Nucleus accumbens (tissue), 56 donors: Measurements from ENCODE around the gene USP24.

Experiments used
- DNase-seq, 56 donors: peaks; one replicate each; lab custom pipeline; 2025; lab: John Stamatoyannopoulos, UW

The USP24 gene, protein sequence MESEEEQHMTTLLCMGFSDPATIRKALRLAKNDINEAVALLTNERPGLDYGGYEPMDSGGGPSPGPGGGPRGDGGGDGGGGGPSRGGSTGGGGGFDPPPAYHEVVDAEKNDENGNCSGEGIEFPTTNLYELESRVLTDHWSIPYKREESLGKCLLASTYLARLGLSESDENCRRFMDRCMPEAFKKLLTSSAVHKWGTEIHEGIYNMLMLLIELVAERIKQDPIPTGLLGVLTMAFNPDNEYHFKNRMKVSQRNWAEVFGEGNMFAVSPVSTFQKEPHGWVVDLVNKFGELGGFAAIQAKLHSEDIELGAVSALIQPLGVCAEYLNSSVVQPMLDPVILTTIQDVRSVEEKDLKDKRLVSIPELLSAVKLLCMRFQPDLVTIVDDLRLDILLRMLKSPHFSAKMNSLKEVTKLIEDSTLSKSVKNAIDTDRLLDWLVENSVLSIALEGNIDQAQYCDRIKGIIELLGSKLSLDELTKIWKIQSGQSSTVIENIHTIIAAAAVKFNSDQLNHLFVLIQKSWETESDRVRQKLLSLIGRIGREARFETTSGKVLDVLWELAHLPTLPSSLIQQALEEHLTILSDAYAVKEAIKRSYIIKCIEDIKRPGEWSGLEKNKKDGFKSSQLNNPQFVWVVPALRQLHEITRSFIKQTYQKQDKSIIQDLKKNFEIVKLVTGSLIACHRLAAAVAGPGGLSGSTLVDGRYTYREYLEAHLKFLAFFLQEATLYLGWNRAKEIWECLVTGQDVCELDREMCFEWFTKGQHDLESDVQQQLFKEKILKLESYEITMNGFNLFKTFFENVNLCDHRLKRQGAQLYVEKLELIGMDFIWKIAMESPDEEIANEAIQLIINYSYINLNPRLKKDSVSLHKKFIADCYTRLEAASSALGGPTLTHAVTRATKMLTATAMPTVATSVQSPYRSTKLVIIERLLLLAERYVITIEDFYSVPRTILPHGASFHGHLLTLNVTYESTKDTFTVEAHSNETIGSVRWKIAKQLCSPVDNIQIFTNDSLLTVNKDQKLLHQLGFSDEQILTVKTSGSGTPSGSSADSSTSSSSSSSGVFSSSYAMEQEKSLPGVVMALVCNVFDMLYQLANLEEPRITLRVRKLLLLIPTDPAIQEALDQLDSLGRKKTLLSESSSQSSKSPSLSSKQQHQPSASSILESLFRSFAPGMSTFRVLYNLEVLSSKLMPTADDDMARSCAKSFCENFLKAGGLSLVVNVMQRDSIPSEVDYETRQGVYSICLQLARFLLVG (N-terminal part only)

DNA sequence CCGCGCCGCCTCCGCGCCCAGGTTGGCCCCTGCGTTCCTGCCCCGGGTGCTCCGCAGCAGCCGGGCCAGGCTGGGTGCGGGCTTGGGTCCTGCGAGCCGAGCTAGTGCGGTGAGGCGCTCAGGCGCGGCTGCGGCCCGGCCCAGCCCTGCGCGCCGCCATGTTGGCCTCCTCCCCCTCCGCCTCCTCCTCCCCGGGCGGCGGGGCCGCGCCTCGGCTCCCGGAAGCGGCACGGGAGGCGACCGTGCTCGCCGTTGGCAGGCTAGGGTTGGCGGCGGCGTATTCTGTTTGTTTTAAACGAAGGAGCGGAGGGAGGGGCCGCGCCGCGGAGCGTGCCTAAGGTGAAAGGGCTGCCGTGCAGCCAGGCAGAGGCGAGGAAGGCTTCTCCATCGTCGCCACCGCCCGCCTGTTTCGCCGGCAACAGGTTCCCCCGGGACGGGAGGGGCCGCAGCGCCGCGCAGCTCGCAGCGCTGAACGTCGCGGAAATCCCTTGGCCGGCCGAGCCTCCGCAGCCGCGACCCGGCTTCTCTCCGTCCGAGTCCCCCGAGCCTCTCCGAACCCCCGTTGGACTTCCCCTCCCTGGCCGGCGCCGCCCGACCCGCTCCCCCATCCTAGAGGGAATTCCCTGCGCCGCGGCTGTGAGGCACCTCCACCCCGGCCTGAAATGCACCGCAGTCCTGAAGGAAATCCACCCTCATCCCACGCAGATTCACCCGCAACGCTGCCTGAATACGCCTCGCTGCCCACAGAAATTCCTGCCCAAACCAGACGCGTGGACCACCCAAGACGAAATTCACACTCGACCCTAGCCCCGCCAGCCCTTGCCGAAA is at the start of gene USP24:
Gene USP24, minus strand, starts transcription at position 171 of the 828 bp plus-strand sequence. CDS start 251 bp downstream, outside the sequence.
- peak in 54 of 56 donors; percentile 30 to 91 (median 66) for DNase-seq

DNA sequence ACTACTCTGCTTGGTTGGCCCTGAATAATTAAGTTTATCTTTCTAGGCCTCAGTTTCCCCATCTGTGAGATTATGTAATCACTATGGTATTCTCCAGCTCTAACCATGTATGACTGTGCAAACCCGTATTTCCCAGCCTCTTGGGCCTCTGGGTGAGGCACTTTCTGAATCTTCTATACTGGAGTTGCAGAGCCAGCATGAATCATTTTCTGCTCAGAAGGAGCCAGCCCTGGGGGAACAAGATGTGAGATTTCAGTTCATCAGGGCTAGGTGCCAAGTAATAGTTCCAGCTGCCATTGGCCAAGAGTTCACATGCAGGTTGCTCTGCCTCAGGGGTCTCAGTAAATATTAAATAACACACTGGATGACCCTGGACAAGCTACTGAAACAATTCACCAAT is 47.7 kb upstream of the USP24 start:
- no peak for DNase-seq

DNA sequence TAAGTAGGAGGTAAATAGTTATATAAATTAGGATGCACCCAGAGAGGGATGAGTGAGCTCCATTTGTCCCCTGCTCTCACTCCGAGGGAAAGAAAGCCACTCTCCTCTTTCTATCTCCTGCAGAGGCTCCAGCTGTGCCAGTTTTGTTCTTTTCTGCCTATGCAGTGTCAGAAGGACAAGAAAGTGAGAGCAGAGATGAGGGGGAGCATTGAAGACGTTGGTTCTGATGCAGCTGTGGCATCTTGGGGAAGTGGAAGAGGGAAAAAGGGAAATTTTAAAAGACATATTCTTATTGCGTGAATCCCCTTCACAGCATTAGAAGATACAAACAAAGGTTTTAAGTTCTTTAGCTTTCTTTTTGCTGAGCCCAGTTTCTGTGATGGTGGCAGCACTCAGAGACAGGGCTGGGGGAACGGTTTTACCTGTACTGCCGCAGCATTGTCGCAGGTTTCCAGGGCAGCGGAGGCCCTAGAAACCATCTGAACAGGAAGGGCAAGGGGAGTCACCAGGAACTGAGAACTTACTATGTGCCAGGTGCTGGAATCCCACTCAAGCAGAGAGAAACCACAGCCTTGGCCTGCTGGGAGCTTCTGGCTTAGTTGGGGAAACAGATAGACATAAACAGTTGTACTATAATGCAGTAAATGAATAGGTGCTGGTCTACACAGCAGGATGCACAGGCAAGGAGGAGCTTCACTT is 44.9 kb upstream of the USP24 start:
- no peak for DNase-seq

DNA sequence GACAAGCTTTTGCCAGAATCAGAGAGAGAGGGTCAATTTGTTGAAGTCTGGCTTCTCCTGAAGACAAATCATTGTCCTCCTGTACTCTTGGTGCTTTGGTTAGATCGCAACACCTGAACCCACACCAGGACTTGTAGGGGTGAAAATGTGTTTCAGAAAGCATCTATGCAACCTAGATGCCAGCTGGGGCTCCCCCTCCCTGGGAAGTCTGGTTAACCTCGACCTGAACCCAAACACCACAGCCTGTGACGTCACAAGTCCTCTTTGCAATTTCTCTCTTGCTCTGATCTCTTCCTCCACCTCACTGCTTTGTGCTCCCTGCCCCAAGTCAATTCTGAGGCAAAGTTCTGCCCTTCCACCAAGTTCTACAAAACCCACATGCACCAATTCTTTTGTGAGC is 42.8 kb upstream of the USP24 start:
- no peak for DNase-seq

DNA sequence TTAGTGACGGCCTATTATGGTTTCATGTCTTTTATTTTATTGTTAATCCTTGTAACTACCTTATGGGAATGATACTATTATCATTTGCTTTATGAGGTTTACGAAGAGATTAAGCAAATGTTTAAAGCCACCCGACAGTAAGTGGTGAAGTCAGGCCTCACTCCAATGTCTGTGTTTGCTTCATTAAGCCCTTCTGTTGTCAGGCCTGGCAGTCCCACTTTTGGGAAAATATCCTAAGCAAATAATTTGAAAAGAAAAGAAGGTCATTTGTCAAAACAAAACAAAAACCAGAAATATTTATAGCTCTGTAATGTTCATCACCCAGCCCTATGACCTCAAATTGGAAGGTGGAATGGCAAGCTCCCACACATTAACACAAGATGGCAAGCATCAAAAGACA is 40.7 kb upstream of the USP24 start:
- DNase-seq: no peak

DNA sequence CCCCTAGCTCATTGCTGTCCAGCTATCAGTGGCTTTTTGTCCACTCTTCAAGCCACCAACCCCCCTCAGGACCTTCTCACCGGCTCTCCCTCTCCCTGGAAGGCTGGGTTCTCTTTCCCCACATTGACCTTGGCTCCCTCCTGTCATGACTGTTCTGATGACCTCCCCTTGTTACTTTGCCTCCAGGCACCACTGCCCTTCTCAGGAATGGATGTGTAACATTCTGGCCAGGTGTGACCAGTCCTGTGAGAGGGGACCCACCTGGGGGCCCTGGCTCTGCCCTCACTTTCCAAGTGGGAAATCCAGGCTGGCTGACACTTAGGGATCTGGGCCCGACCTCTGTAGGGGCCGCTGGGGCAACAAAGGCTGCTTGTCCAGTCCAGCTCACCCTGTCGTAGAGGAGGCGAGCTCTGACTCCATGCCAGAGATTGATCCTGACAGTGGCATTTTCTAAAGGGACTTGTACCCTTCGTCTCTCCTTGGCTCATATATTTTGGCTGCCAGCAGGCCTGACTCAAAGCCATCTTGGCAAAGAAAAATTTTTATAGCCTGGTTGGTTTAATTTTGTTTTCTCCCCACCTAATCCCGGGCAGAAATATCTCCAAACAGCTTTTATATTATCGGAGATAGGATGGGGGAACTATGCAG is 37.9 kb upstream of the USP24 start:
- DNase-seq: peak in 17 of 56 donors; percentile 1 to 60 (median 9)

DNA sequence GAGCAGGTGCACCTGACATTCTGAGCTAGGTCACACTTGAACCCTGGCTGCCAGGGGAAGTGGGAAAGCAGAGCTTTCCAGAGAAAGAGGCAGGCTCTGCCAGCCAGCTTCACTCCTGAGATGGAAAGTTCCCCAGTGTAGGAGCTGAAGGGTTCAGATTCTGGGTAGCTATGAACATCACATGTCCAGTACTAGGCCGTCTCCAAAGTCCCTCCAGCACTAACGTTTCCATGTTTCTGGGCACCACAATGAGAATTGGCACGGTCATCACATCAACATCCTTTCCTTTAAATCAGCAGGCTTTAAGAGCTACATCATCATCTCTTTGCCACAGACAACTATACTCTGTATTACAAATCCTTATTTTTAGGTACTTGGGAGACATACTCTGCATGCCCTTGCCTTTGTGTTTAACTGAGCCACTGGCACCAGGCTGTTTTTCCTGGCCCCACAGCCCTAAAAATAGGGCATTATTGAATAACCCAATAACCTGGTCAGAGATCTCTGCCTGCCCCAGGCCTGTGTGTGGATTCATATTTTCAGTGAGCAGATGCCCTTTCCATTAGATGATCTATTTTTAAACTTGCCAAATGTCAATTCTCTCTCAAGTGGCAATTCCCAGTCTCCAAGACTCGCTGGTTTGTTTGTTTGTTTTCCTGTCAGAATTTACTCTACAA is 35.4 kb upstream of the USP24 start:
- DNase-seq: no peak

DNA sequence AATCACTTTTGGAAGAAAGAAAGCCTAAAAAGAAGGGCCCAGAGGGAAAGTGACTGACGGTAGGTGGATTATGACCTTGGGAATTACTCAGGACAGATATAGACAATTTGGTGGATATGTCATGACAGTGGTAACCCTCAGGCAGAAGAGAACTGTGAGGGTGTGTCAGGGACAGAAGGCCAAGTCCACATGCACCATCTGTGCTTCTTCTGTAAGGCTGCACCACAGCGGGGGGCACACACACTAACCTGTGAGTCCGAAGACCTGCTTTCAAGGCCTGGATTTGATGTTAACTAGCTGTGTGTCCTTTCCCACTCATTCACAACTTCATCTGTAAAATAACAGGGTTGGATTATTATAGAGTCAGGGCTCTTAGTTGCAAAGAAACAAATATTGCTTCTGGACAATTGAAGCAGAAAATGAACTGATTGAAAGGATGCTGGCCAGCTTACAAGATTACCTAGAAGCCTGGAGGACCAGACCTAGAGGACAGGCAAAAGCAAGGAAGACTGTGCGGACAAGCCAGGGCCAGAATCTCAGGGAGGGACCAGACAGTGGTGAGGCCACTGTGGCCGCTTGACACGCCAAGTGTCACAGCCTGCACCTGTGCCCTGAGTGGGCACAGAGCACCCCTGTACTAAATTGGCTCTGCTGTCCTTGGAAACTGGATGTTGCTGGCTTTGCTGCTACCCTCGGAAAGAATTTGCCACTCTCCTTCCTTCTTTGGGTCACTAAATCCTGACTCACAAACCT is 34.7 kb upstream of the USP24 start:
- DNase-seq: no peak

DNA sequence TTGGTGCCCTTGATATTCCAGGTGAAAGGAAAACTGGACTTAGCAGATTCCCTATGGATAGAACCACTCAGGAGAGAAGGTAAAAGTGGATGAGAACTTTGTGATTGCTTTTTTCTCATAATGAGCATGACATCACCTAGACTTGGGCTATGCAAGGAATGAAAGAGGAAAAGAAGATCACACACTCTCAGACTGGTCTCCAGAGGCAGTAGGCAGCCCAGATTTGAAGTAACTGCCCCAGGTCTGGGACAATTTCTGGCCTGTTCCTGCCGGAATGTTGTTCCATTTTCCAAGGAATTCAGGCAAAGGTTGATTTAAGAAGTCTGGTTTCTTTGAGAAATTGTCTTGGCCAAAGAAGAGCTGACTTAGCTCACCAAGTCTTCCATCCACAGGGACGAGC is 31.7 kb upstream of the USP24 start:
- DNase-seq: no peak

DNA sequence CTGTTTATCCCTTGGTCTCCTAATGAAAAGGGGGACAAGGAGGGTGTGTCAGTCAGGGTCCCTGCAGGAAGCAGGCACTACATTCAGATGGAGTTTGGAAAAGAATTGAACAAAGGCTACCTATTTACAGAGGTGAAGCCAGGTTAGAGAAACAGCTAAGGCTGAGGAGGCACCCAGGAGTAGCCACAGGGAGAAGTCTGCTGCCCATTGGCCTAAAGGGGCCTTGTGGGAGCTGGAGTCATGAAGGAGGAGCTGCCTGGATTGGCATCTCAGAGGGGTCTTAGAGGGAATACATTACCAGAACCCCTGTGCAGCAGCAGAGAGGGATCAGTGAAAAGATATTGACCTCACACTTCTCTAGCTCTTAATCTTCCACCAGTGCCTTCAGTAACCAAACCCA is 31.2 kb upstream of the USP24 start:
- DNase-seq: no peak

DNA sequence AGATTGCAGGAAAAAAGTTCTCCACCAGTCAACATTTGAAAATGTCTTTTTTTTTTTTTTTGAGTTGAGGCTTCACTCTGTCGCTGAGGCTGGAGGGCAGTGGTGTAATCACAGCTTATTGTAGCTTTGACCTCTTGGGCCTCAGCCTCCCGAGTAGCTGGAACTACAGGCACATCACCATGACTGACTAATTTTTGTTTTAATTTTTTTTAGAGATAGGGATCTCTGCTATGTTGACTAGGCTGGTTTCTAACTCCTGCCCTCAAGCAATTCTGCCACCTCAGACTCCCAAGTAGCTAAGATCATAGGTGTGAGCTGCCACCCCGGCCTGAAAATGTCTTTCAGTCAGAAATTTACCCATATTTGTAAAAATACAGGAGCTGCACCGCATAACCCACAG is 30.6 kb upstream of the USP24 start:
- no peak for DNase-seq

DNA sequence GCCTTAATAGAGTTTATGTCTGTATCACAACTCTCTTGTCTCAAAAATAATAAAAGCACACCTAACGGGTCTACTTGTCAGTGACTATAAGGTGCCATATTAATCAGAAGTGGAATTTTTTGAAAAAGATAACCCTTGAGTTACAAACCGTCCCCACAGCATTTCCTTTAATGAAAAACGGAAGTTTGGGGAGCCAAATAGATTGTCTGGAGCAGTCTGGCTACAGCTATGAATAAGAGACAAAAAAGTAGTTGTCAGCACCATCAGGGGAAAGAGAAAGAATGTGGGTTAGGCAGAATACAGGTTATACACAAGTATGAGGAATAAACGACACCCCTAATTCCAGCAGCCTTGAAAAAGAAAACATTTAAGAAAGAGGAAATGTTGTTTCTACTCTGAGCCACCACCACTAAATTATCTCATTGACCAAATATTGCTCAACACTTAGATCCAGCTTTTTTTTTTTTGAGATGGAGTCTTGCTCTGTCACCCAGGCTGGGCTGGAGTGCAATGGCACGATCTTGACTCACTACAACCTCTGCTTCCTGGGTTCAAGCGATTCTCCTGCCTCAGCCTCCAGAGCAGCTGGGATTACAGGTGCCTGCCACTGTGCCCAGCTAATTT is 29.4 kb upstream of the USP24 start:
- no peak for DNase-seq

DNA sequence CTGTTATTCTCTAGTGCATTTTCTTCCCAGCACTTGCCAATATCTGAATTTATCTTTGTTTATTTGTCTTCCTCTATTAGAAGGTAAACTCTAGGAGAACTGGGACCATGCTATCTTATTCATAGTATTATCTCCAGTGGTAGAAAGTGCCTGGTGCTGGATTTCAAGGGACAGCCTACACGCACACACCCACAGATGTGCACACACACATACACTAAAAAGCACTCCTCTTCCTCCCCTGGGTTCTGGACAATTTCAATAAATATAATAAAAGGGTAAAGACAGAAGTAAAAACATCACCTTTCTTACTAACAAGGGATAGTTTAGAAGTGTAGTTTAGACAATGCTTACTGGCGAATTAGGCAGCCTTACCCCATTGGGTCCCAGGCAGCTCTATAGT is 28.5 kb upstream of the USP24 start:
- no peak for DNase-seq

DNA sequence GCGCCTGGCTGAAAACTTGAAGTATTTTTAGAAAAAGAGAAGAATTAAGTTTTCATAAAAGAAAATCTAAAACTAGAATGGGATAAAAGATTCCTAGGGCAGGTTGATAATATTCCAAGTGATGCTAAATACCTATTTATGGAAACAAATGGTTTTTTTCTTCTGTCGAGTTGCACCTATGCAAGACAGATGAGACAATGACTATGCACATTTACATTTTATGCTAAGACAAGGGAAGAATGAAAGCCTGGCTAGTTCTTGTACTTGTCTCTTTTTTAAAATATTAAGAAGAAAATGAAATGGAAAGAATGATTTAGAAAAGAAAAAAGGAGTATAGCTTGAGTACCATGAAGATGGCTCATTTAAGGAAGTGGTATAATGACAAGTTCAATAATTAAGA is 24.4 kb upstream of the USP24 start:
- no peak for DNase-seq

DNA sequence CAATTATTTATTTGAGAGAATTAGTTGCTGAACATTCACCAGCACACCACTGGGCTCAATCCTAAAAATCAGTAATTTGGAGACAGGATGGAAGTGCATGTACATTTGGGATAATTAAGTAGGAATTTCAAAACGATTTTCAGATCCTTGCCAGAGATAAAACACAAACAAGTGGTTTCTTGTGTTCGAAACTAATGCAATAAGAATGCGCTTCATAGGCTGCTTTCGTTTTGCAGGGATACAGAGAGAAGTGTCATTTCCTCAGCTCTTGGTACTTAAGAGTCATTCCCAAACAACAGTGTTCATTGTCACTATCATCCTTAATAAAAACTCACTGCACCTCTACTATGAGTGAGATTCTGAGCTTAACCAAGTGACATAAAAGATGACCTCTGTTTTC is 20.6 kb upstream of the USP24 start:
- DNase-seq: no peak

DNA sequence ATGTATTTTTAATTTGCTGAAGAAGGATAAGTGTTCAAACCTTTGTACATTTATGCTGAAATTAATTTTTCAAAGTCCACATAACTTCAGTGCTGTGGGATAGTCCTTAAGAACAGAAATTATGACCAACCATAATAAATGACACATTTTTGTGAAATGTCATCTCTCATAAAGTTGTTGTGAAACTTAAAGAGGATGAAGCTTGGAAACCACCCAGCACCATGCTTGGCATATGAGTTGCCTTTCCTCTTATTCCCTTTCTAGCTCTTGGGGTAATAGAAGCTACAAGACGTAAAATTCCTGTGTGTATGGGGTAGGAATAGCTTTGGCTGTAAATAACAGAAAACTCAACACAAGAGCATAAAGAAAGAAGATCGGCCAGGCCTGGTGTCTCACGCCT is 18.9 kb upstream of the USP24 start:
- DNase-seq: no peak

DNA sequence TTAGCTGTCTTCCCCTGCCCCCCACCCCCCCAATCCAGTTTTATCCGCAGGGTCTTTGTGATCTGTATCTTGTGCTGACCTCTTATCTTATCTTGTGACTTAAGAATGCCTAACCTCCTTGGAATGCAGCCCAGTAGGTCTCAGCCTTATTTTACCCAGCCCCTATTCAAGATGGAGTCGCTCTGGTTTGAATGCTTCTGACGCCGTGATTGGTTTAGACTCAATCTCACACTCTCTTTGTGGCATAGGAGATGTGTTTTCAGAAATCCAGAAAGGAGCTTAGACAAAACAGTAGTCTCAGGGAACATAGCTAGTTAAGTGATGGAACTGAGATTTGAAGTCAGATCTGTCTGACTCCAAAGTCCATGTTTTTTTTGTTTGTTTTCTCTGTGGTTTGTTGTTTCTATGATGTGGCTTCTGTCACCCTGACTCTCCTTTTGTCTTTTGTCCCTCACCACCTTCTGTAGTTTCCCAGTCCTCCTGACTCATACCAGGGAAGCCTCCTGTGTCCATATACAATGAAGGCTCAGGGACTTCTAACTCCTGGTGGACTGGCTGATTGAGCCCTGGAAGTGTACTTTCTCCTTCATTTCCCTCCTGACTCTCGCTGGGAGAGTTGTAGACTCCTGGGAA is 18.1 kb upstream of the USP24 start:
- no peak for DNase-seq
